Right atrium auricular region (tissue), 2 donors: Measurements from ENCODE around the gene LIF. TPM values are rescaled to one million over a fixed set of nuclear protein-coding genes. Genes with fewer than 3 reads are reported as not detected.

ENCODE experiments used
- DNase-seq: peaks from one replicate; pipeline ENCODE4 v3.0.0-alpha.2; 2019; ENCODE audit warnings: low spot score
- H3K27ac ChIP-seq, 2 donors: fragments of 200-600 bp; sonication (generic); 1 replicate in 1 of 2; 2 replicates in 1 of 2; pipeline ENCODE4 v1.5.1; 2016 to 2019
- H3K27me3 ChIP-seq, 2 donors: fragments of 200-600 bp; sonication (generic); one replicate each; pipeline versions ENCODE4 v1.5.1 to v1.6.0; 2017 to 2019
- H3K36me3 ChIP-seq: fragments of 200-600 bp; sonication (generic); one replicate; pipeline ENCODE4 v1.5.1; 2016
- H3K4me1 ChIP-seq, 2 donors: fragments of 200-600 bp; sonication (generic); one replicate each; pipeline versions ENCODE4 v1.5.1 to v1.6.0; 2017 to 2019
- H3K4me3 ChIP-seq, 2 donors: fragments of 200-600 bp; sonication (generic); 1 replicate in 1 of 2; 2 replicates in 1 of 2; pipeline ENCODE4 v1.5.1; 2017 to 2019; ENCODE audit warnings: mild to moderate bottlenecking in 1 of 2, moderate library complexity in 1 of 2
- H3K9me3 ChIP-seq, 2 donors: fragments of 200-600 bp; sonication (generic); one replicate each; pipeline ENCODE4 v1.5.1; 2019
- total RNA-seq, 2 donors: library from RNA; depleted of rRNA; stranded (reverse); fragments of >200 nt; gene quantifications; one replicate each; pipeline ENCODE4 v1.1.0, GENCODE V29; 2016
- TF ChIP-seq, protein P1 (sequence below), 2 donors: fragments of 200-600 bp; sonication (generic); IDR thresholded peaks; one replicate each; pipeline ENCODE4 v1.5.1; 2019; ENCODE audit warnings: antibody characterized with exemption in 2 of 2

LIF gene
- total RNA-seq, 2 donors from 2014 or later: 0.79 to 8.9 TPM

DNA sequence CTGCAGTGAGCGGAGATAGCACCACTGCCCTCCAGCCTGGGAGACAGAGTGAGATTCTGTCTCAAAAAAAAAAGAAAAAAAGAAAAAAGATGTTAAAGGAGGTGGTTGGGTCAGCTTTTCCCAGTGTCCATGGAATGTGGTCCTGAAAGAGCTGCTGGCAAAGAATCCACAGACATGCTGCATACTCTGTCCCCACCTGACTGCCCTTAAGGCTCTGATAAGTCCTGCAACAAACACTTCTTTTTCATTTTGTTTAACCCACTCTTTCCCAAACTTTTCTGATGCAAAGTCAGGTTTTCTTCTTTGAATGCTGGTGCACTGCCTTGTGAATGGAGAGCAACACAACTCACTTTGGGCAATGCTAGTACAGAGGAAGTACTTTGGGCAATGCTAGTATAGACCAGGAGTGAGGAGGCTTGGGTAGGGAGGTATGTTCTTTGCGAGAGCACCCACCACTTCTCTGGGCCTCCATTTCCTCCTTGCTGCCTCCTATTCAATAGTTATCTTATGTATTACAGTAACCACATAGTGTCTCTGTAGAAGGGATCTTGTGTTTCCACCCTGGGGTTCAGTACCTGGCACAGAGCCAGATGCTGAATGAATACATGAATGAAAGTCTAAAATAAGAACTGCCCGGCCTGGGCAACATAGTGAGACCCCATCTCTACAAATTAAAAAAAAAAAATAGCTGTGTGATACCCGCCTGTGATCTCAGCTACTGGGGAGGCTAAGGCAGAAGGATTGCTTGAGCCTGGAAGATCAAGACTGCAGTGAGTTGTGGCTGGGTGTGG is 18.9 kb downstream of the LIF start:
- no peak overlapping the region for H3K27ac ChIP-seq
- no peak for DNase-seq
- no peaks in the 10 kb centered on the region for H3K27me3 ChIP-seq
- no peaks in the 10 kb centered on the region for H3K9me3 ChIP-seq
- H3K4me3 ChIP-seq: no peak overlapping the region
- H3K4me1 ChIP-seq: no peaks in the 10 kb centered on the region
- TF ChIP-seq, protein P1, sequence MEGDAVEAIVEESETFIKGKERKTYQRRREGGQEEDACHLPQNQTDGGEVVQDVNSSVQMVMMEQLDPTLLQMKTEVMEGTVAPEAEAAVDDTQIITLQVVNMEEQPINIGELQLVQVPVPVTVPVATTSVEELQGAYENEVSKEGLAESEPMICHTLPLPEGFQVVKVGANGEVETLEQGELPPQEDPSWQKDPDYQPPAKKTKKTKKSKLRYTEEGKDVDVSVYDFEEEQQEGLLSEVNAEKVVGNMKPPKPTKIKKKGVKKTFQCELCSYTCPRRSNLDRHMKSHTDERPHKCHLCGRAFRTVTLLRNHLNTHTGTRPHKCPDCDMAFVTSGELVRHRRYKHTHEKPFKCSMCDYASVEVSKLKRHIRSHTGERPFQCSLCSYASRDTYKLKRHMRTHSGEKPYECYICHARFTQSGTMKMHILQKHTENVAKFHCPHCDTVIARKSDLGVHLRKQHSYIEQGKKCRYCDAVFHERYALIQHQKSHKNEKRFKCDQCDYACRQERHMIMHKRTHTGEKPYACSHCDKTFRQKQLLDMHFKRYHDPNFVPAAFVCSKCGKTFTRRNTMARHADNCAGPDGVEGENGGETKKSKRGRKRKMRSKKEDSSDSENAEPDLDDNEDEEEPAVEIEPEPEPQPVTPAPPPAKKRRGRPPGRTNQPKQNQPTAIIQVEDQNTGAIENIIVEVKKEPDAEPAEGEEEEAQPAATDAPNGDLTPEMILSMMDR (IDR thresholded peaks at IDR 0.05): no peak
- no peaks in the 10 kb centered on the region for H3K36me3 ChIP-seq

DNA sequence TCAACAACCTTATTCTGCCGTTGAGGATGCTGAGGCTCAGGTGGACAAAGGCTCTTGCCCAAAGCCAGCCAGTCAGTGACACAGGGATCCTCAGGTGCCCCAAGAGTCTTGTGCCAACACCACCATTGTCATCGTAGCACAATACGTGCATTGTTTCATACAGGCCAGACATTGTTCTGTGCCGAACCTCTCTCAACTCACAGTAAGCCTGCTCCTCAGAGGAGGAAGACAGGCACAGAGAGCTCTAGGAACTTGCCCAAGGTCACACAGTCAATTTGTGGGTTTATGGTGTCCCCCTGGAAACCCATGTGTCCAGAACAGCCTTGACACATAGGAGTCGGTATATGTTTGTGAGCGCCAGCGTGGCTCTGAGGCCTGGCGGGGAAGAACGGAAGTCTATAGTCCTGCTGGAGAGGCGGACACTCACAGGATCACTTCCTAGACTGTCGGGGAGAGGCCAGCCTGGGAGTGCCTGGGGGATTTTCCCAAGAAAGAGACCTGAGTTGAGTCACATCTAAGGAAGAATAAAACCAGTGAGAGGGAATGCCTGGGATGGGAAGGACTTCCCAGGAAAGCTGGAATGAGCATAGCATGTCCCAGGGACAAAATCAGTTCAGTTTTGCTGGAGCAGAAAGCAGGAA is 20.2 kb downstream of the LIF start:
- no peaks in the 10 kb centered on the region for H3K36me3 ChIP-seq

DNA sequence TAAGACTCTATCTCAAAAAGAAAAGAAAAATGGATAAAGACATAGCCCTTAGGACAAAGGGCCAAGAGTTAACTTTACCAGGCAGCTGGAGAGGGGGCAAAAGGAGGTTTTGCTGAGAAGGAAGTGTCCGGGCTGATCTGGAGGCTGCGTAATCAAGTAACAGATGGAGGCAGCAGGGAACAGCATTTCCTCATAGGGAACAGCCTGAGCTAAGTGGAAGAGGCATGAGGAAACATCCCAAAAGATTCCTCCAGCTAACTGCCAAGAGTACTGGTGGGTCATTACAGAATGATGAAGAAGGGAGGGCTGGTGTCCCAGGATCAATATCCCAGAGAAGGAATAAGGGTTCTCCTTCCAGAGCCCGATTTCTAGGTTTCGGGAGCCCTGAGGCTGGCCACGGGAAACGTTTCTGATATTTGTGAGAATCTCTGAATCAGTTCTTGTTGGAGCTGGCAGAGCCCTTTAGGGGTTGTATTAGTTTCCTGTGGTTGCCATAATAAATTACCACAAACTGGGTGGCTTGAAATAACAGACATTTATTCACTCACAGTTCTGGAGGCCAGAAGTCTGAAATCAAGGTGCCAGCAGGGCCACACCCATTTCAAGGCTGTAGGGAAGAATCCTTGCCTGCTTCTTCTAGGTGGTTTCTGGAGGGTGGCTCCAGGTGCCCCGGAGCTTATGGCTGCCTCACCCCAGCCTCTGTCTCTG is 21.2 kb downstream of the LIF start:
- Histone ChIP-seq H3K36me3 (no peaks in the 10 kb centered on the region), H3K9me3 (no peaks in the 10 kb centered on the region), H3K4me3 (no peak overlapping the region), H3K27me3 (no peaks in the 10 kb centered on the region), H3K4me1 (no peaks in the 10 kb centered on the region), H3K27ac (no peak overlapping the region)
- TF ChIP-seq, protein P1 (IDR thresholded peaks at IDR 0.05): no peak
- DNase-seq: no peak

More for the DNA sequence above, 20.2 kb downstream of the LIF start:
- no peaks in the 10 kb centered on the region for H3K4me1 ChIP-seq
- no peak for DNase-seq
- TF ChIP-seq, protein P1 (IDR thresholded peaks at IDR 0.05): no peak
- H3K27ac ChIP-seq: no peak overlapping the region
- no peak overlapping the region for H3K4me3 ChIP-seq
- no peaks in the 10 kb centered on the region for H3K27me3 ChIP-seq
- H3K9me3 ChIP-seq: no peaks in the 10 kb centered on the region

GRCh38 chr22:30224161-30224857 is 22.2 kb downstream of the LIF start:
- TF ChIP-seq, protein P1 (IDR thresholded peaks at IDR 0.05): no peak
- H3K27ac ChIP-seq: no peak overlapping the region
- H3K27me3 ChIP-seq: no peaks in the 10 kb centered on the region
- H3K9me3 ChIP-seq: no peaks in the 10 kb centered on the region
- no peak overlapping the region for H3K4me3 ChIP-seq
- H3K36me3 ChIP-seq: no peaks in the 10 kb centered on the region
- no peaks in the 10 kb centered on the region for H3K4me1 ChIP-seq
- DNase-seq: no peak

DNA sequence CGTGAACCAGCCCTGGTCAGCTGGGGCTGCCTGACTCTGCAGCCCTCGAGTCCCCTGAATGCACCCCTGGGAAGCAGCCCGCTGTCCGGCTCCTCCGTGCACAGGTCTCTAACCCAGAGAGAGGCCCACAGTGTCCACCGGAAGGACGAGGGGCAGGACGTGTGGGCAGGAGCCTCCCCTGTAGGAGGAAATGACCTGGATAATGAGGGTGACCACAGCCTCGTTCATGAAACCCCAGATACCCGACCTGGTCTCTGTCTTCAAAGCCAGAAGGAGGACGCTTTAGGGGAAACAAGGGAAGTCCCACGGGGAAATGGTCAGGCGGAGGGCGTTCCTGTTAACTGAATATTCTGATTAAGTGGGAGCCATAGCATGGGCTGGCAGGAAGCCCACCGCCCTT is 23.3 kb downstream of the LIF start:
- Histone ChIP-seq H3K27ac (no peak overlapping the region), H3K9me3 (no peaks in the 10 kb centered on the region), H3K4me3 (no peak overlapping the region), H3K27me3 (no peaks in the 10 kb centered on the region), H3K4me1 (no peaks in the 10 kb centered on the region), H3K36me3 (no peaks in the 10 kb centered on the region)
- no peak for DNase-seq
- TF ChIP-seq, protein P1 (IDR thresholded peaks at IDR 0.05): no peak
